Measurements from ENCODE around the gene NAP1L1.

DNA sequence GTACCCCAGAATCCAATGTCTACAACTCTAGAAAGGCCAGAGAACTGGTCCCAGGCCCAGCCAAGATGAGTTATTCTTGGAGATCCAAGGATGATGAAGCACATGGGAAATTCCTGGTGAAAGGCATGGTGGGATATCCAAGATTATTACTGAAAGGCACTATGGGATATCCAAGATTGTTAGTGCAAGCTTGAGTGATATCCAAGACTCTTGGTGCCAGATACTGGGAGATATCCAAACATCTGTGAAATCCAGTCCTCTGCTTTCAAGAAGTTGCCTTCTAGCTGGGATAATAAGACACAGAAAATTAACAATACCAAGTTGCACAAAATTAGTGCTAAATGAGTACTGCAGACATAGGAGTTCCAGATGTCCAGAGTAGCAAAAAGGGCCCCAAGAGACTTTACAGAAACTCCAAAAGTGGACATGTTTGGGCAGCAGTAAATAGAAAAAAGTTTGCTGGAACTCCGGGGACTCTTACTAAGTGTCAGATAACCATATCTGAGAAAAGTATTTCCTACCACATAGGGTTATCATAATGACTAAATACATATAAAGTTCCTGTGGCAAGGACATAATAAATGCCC lies 87.5 kb downstream of the NAP1L1 start:
- TF ChIP-seq CTCF (IDR thresholded peaks at IDR 0.05) (no peak), POLR2A (IDR thresholded peaks at IDR 0.05) (no peak)

All from Peyer's patch (tissue), 4 donors.